ENCODE measurements around the gene MBD3L5.

DNA sequence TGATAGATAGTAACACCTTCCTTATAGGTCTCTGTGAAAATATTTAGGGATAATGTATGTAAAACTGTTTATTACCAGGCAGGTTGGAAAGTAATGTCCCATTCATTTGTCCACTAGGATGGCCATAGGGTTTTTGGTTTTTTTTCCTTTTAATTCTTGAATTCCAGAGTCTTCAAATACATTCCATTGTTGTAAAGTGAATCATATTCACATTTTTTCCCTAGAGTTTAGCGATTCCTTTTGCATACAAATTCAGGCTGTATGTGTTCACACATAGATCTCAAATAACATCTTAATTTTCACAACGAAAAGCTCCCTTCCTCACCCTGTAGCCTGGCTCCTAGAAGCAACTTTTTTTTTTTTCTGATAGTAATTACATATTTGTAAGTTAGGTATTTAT, 37.3 kb downstream of the MBD3L5 start:
- TF ChIP-seq, protein P1, sequence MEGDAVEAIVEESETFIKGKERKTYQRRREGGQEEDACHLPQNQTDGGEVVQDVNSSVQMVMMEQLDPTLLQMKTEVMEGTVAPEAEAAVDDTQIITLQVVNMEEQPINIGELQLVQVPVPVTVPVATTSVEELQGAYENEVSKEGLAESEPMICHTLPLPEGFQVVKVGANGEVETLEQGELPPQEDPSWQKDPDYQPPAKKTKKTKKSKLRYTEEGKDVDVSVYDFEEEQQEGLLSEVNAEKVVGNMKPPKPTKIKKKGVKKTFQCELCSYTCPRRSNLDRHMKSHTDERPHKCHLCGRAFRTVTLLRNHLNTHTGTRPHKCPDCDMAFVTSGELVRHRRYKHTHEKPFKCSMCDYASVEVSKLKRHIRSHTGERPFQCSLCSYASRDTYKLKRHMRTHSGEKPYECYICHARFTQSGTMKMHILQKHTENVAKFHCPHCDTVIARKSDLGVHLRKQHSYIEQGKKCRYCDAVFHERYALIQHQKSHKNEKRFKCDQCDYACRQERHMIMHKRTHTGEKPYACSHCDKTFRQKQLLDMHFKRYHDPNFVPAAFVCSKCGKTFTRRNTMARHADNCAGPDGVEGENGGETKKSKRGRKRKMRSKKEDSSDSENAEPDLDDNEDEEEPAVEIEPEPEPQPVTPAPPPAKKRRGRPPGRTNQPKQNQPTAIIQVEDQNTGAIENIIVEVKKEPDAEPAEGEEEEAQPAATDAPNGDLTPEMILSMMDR (IDR thresholded peaks at IDR 0.05) = no peak
- TF ChIP-seq POLR2A (IDR thresholded peaks at IDR 0.05) = no peak

Data from esophagus squamous epithelium (tissue), 4 donors.